Cardiac muscle cell (in vitro differentiated cells and primary cell): ENCODE results near the gene S100A11. TPM values are rescaled to one million over a fixed set of nuclear protein-coding genes. Genes with fewer than 3 reads are reported as not detected.

Source experiments
- DNase-seq, 2 donors: peaks; one replicate each; pipeline versions ENCODE4 v3.0.0 to v3.0.0-alpha.2; 2010 to 2017; ENCODE audit warnings: low read depth in 1 of 2, low spot score in 1 of 2
- H3K27ac ChIP-seq: fragments of 200-600 bp; sonication (generic); 2 replicates; pipeline ENCODE4 v1.5.1; 2016
- H3K27me3 ChIP-seq: fragments of 200-600 bp; sonication (generic); 2 replicates; pipeline ENCODE4 v1.6.0; 2016; ENCODE audit warnings: control low read depth
- H3K36me3 ChIP-seq: fragments of 200-600 bp; sonication (generic); 2 replicates; pipeline ENCODE4 v1.5.1; 2016; ENCODE audit warnings: control low read depth
- H3K4me1 ChIP-seq: fragments of 200-600 bp; sonication (generic); 2 replicates; pipeline ENCODE4 v1.8.1; 2017; ENCODE audit warnings: low read depth, mild to moderate bottlenecking, mixed run types
- H3K4me3 ChIP-seq: fragments of 200-600 bp; sonication (generic); 2 replicates; pipeline ENCODE4 v1.5.1; 2016; ENCODE audit warnings: mild to moderate bottlenecking
- H3K9me3 ChIP-seq: fragments of 200-600 bp; sonication (generic); 2 replicates; pipeline ENCODE4 v1.5.1; 2017; ENCODE audit warnings: low read depth, mild to moderate bottlenecking, control low read depth
- polyA plus RNA-seq: library from polyadenylated mRNA; unstranded; fragments of >200 nt; fragmentation: Nextera tagmentation; extraction: Ambion mirVana; gene quantifications from 2 replicates; pipeline ENCODE4 v1.2.1, GENCODE V29; 2016
- total RNA-seq: library from RNA; depleted of rRNA; stranded (reverse); fragments of >200 nt; gene quantifications from 2 replicates; pipeline ENCODE4 v1.2.3, GENCODE V29; 2016
- TF ChIP-seq, protein P1 (sequence below): IDR thresholded peaks from 2 replicates; pipeline ENCODE4 v1.5.1; 2012; ENCODE audit warnings: low read depth, mild to moderate bottlenecking, low read length

The S100A11 gene
- total and polyA plus RNA-seq, 2 experiments from 2014 or later = 22.5 to 122 TPM

DNA sequence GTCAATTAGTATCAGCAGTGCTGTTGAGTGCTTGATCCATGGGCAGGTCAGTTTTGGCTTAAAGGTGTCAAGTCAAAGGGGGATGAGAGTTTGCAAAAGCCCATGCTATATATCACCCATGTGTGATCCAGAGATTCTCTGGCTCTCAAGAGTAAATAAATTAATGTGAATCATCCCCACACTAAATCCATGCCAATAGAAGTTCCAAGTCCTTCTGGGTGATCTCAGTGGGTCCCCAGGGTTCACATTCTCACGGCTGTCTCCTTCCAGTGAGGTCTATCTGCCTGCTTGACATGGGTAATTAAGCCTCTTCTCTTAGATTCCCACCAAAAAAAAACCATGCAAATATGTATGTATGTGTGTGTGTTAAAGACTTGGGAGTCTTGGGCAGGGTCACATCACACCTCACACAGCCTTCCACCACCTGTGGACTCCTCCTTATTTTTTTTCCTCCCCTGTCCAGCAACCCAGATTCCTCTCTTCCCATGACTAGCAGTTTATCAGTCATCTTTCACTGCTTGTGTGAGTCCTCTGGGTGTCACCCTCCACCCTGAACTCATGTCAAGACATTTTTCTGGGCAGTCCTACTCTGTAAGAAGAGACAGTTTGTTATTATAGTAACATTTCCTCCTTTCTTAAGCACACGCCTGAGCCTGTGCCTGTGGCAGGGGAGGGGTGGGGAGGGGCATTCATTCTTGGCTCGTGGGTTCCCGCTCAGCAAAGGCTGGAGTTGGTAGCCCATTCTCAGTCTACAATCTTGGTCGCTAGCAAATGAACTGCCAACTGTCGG is 14.3 kb upstream of the S100A11 start:
- no peak overlapping the region for H3K27ac ChIP-seq
- H3K27me3 ChIP-seq = peaks cover 22% of the 10 kb centered on the region
- DNase-seq = no peak
- H3K4me1 ChIP-seq = peaks cover 9% of the 10 kb centered on the region
- no peak overlapping the region for H3K4me3 ChIP-seq
- no peaks in the 10 kb centered on the region for H3K36me3 ChIP-seq
- TF ChIP-seq, protein P1, sequence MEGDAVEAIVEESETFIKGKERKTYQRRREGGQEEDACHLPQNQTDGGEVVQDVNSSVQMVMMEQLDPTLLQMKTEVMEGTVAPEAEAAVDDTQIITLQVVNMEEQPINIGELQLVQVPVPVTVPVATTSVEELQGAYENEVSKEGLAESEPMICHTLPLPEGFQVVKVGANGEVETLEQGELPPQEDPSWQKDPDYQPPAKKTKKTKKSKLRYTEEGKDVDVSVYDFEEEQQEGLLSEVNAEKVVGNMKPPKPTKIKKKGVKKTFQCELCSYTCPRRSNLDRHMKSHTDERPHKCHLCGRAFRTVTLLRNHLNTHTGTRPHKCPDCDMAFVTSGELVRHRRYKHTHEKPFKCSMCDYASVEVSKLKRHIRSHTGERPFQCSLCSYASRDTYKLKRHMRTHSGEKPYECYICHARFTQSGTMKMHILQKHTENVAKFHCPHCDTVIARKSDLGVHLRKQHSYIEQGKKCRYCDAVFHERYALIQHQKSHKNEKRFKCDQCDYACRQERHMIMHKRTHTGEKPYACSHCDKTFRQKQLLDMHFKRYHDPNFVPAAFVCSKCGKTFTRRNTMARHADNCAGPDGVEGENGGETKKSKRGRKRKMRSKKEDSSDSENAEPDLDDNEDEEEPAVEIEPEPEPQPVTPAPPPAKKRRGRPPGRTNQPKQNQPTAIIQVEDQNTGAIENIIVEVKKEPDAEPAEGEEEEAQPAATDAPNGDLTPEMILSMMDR = no peak
- no peaks in the 10 kb centered on the region for H3K9me3 ChIP-seq

DNA sequence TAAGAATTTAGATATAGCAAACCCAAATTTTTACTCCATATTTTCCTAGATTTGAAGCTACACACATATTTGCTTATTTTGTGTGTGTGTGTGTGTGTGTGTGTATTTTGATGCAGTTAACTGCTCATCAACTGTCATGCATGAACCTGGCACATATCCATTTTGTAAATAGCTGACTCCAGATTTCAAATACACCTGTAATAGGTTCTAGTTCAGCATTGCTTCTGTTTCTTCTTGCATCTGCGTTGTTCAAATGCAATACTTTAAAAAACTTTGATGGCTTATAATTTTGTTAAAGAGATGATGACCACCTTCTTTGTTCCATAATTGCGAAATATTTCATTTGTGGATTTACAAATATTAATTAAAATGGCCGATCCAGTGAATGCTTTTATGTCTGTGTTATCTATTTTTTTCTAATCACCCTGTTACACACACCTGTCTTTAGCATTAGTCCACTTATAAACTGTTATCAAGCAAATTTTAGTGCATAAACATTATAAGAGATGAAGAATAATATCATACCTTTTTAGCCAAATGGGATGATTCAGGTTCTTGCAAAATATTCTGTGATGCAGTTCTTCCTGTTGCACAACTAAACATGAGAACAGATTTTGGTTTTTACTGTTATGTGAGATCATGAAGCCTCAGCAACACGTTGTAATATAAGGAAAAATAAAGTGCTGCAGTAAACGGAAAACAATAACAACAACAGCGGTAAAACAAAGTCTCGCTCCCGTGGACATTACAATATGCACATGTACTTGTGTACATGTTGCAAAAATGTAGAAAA is 12.7 kb upstream of the S100A11 start:
- TF ChIP-seq, protein P1 = no peak
- peak in 1 of 2 donors; percentile 83 for DNase-seq

DNA sequence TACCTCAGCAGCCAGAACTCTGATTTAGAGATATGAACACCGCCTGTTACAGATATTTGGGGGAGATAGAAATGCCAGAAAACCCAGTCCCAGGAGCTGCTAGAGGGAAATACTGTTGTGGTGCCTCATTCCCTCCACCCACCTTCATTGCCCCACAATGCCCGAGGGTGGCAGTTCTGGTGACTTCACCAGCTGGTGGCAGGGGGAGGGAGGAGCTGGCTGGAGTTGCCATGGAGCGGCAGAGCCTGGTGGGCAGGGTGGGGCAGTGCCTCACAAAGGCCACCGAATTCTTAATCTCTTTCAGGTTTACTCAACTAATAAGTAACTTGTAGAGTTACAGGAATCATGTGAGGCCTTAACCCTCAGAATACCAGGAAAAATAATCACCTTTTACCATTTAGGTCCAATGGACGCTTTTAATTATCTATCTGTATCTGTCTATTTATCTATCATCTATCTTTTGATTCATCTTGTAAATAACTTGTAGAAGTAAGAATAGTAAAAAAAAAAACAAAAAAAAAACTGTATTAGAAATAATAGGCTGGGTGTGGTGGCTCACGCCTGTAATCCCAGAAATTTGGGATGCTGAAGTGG is 11.7 kb upstream of the S100A11 start:
- Histone ChIP-seq H3K4me3 (no peak overlapping the region), H3K27ac (peak overlapping the region; percentile 93), H3K36me3 (no peaks in the 10 kb centered on the region), H3K9me3 (no peaks in the 10 kb centered on the region), H3K27me3 (peaks cover 9% of the 10 kb centered on the region), H3K4me1 (peaks cover 9% of the 10 kb centered on the region)
- TF ChIP-seq, protein P1 = no peak
- DNase-seq = no peak

More for the DNA sequence above, 12.7 kb upstream of the S100A11 start:
- H3K9me3 ChIP-seq = no peaks in the 10 kb centered on the region
- H3K36me3 ChIP-seq = no peaks in the 10 kb centered on the region
- H3K4me3 ChIP-seq = no peak overlapping the region
- no peak overlapping the region for H3K27ac ChIP-seq
- peaks cover 9% of the 10 kb centered on the region for H3K4me1 ChIP-seq
- H3K27me3 ChIP-seq = peaks cover 16% of the 10 kb centered on the region

DNA sequence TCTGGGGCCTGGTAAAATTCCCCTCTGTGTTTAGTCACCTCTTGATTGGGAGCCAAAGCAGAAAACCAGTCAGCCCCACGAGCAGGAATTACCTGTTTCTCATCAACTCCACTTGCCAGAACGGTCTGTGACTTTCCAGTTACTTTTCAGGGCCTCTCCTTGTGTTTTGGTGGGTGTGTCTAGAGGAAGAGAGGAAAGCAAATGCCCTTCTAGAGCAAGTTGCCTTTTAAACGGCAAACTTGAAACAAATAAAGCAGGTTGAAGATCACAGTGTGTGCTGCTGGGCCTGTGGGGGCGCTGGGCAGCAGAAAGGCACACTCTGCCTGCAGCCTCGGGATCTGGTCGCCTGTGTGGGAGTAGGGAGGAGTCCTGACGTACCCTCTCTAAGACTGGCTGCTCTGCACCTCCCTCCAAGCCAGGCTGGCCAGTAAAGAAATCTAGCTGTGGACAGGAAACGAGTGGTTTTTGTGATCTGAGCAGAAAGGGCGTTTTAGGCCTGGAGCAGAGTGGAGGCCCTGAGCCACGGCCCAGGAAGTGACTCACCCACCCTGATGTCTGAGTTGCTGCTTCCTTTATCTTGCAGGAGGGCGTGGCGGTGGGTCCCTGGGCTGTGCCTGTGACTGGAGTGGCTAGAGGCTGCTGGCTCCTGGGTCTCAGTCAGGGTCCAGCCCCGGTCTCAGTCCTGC is 11.1 kb upstream of the S100A11 start:
- Histone ChIP-seq H3K27me3 (peaks cover 2% of the 10 kb centered on the region), H3K9me3 (no peaks in the 10 kb centered on the region), H3K36me3 (no peaks in the 10 kb centered on the region), H3K27ac (peak overlapping the region; percentile 93), H3K4me3 (no peak overlapping the region), H3K4me1 (peaks cover 9% of the 10 kb centered on the region)
- TF ChIP-seq, protein P1 = peak; percentile 77
- peak; percentile 88 to 99 for DNase-seq

DNA sequence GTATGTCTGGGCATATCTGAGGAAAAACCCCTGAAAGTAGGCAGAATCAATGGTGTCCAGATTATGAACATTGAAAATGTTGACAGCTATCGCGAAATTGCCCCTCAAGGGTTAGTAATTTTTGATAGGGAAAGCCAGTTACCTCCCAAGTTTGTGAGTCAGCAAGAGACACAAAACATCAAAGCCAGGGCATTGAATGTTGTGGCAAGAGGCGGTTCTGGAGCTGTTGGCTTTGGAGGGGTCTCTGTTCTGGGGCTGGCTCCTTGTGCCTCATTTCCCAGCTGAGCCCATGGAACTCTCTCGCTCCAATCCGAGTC is 10.6 kb upstream of the S100A11 start:
- TF ChIP-seq, protein P1 = no peak
- H3K27me3 ChIP-seq = peaks cover under 1% of the 10 kb centered on the region
- H3K36me3 ChIP-seq = no peaks in the 10 kb centered on the region
- no peaks in the 10 kb centered on the region for H3K9me3 ChIP-seq
- H3K4me1 ChIP-seq = peaks cover 9% of the 10 kb centered on the region
- peak overlapping the region; percentile 93 for H3K27ac ChIP-seq
- no peak for DNase-seq
- no peak overlapping the region for H3K4me3 ChIP-seq
